ENCODE measurements around the gene DPF3.

Gene DPF3

DNA sequence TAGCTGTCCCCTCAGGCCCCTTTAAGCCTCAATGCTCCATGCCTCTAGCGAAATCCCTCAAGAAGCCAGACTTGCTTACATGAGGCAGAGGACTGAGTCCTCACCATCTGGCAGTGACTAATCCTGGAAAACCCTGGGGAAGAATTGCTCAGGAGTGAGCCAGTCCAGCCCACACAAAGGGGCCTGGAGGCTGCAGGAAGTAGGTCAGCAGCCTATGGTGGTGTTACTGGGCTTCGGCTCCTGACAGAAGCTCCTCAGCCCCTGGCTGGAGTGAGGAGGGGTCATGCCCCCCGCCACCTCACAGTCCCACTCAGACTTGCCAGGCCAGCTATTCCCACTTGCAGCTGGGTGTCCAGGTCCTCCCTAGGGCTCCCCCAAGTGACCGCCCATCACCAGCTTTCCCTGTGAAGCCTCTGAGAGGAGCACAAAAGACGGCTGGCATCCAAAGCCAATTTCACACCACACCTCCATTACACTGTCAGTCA is 250.5 kb downstream of the DPF3 start:
- H3K27ac ChIP-seq (ENCODE audit: low read depth, low read length): no peak overlapping the region
- no peaks in the 10 kb centered on the region for H3K4me1 ChIP-seq (ENCODE audit: control insufficient read depth, low read length)

DNA sequence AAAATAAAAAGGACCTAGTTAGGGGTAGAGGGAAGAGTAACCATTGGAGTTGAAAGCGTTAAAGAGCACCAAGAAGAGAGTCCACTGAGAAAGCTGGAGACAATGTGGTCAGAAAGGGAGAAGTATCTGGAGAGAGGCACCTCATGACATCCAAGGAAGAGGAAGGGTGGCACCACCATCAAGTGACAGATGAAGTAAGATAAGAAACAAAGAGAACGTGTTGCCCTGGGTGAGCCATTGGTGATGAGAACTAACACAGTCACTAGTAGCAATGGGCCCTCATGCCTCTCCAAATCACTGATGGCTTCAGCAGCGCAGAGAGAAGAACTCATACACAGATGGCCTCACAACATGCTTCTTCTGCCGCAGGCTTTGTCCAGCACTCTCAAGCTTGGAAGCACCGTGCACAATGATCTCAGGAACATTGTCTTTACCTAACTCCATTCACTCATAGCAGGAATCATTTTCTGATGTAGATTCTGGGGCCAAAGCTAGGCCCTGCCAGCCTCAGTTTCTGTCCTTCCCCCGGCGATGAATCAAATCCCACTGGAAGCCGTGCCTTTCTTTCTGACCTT is 252.9 kb downstream of the DPF3 start:
- no peaks in the 10 kb centered on the region for H3K9me3 ChIP-seq (ENCODE audit: control insufficient read depth, insufficient read depth, low read length)
- H3K36me3 ChIP-seq (ENCODE audit: control insufficient read depth, low read length): no peaks in the 10 kb centered on the region
- no peaks in the 10 kb centered on the region for H3F3A ChIP-seq (ENCODE audit: control insufficient read depth, insufficient read depth)
- no peak overlapping the region for H3K4me2 ChIP-seq (ENCODE audit: low read length)
- no peaks in the 10 kb centered on the region for H3K4me1 ChIP-seq (ENCODE audit: control insufficient read depth, low read length)
- no peaks in the 10 kb centered on the region for H3K9me2 ChIP-seq (replicated peaks; ENCODE audit: control insufficient read depth, low read length)
- no peak overlapping the region for H3K27ac ChIP-seq (ENCODE audit: low read depth, low read length)
- TF ChIP-seq CTCF (IDR thresholded peaks at IDR 0.05; ENCODE audit: low read depth, low read length, poor library complexity, severe bottlenecking) (no peak), EZH2phosphoT487 (IDR thresholded peaks at IDR 0.05; ENCODE audit: borderline replicate concordance, low read length) (no peak)
- no peaks in the 10 kb centered on the region for H3K79me2 ChIP-seq (ENCODE audit: control insufficient read depth, low read length)
- no peaks in the 10 kb centered on the region for H3K27me3 ChIP-seq (ENCODE audit: control insufficient read depth, low read length)
- no peaks in the 10 kb centered on the region for H4K20me1 ChIP-seq (ENCODE audit: control insufficient read depth, insufficient read depth, low read depth, low read length)
- H3K4me3 ChIP-seq (ENCODE audit: low read length): no peak overlapping the region

More for the DNA sequence above, 250.5 kb downstream of the DPF3 start:
- Histone ChIP-seq H4K20me1 (ENCODE audit: control insufficient read depth, insufficient read depth, low read depth, low read length) (no peaks in the 10 kb centered on the region), H3K36me3 (ENCODE audit: control insufficient read depth, low read length) (no peaks in the 10 kb centered on the region), H3K4me3 (ENCODE audit: low read length) (no peak overlapping the region), H3K4me2 (ENCODE audit: low read length) (no peak overlapping the region), H3K9me3 (ENCODE audit: control insufficient read depth, insufficient read depth, low read length) (no peaks in the 10 kb centered on the region), H3K79me2 (ENCODE audit: control insufficient read depth, low read length) (no peaks in the 10 kb centered on the region), H3K9me2 (replicated peaks; ENCODE audit: control insufficient read depth, low read length) (no peaks in the 10 kb centered on the region), H3F3A (ENCODE audit: control insufficient read depth, insufficient read depth) (no peaks in the 10 kb centered on the region), H3K27me3 (ENCODE audit: control insufficient read depth, low read length) (no peaks in the 10 kb centered on the region)
- no peak for TF ChIP-seq EZH2phosphoT487 (IDR thresholded peaks at IDR 0.05; ENCODE audit: borderline replicate concordance, low read length)

GRCh38 chr14:72638021-72638420 is 255.9 kb downstream of the DPF3 start:
- Histone ChIP-seq H3F3A (ENCODE audit: control insufficient read depth, insufficient read depth) (no peaks in the 10 kb centered on the region), H3K27ac (ENCODE audit: low read depth, low read length) (no peak overlapping the region), H3K9me3 (ENCODE audit: control insufficient read depth, insufficient read depth, low read length) (no peaks in the 10 kb centered on the region), H3K79me2 (ENCODE audit: control insufficient read depth, low read length) (no peaks in the 10 kb centered on the region), H3K4me2 (ENCODE audit: low read length) (no peak overlapping the region), H3K9me2 (replicated peaks; ENCODE audit: control insufficient read depth, low read length) (no peaks in the 10 kb centered on the region), H3K36me3 (ENCODE audit: control insufficient read depth, low read length) (no peaks in the 10 kb centered on the region), H4K20me1 (ENCODE audit: control insufficient read depth, insufficient read depth, low read depth, low read length) (no peaks in the 10 kb centered on the region), H3K27me3 (ENCODE audit: control insufficient read depth, low read length) (peaks cover 3% of the 10 kb centered on the region; the same call in 1 of the 2 replicates), H3K4me3 (ENCODE audit: low read length) (no peak overlapping the region), H3K4me1 (ENCODE audit: control insufficient read depth, low read length) (no peaks in the 10 kb centered on the region)
- TF ChIP-seq CTCF (IDR thresholded peaks at IDR 0.05; ENCODE audit: low read depth, low read length, poor library complexity, severe bottlenecking) (no peak), EZH2phosphoT487 (IDR thresholded peaks at IDR 0.05; ENCODE audit: borderline replicate concordance, low read length) (no peak)

DNA sequence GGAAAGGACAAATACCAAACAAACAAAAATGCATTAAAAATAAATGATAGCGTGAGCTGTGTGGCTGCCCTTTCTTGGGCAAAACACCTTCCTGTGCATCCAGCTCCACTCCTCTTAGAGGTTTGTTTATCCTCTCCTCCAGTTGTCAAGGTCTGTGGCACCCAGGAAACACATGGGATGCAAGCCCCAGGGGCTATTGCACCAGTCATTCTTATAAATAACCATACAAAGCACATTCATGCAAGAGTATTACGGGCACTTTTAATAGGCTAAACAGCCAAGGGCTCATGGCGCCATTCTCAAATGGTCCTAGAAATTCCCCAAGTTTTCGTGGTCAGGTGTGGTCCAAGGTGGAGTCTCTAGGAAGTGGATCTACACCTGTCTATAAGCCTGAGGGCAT is 257.0 kb downstream of the DPF3 start:
- H3F3A ChIP-seq (ENCODE audit: control insufficient read depth, insufficient read depth): no peaks in the 10 kb centered on the region
- H3K79me2 ChIP-seq (ENCODE audit: control insufficient read depth, low read length): no peaks in the 10 kb centered on the region
- H3K4me2 ChIP-seq (ENCODE audit: low read length): no peak overlapping the region
- H3K27me3 ChIP-seq (ENCODE audit: control insufficient read depth, low read length): peaks cover 5% of the 10 kb centered on the region; the same call in 1 of the 2 replicates
- H4K20me1 ChIP-seq (ENCODE audit: control insufficient read depth, insufficient read depth, low read depth, low read length): no peaks in the 10 kb centered on the region
- no peak for TF ChIP-seq CTCF (IDR thresholded peaks at IDR 0.05; ENCODE audit: low read depth, low read length, poor library complexity, severe bottlenecking)
- TF ChIP-seq EZH2phosphoT487 (IDR thresholded peaks at IDR 0.05; ENCODE audit: borderline replicate concordance, low read length): no peak
- H3K9me3 ChIP-seq (ENCODE audit: control insufficient read depth, insufficient read depth, low read length): no peaks in the 10 kb centered on the region
- H3K4me3 ChIP-seq (ENCODE audit: low read length): no peak overlapping the region
- no peaks in the 10 kb centered on the region for H3K4me1 ChIP-seq (ENCODE audit: control insufficient read depth, low read length)
- H3K27ac ChIP-seq (ENCODE audit: low read depth, low read length): no peak overlapping the region
- no peaks in the 10 kb centered on the region for H3K36me3 ChIP-seq (ENCODE audit: control insufficient read depth, low read length)
- H3K9me2 ChIP-seq (replicated peaks; ENCODE audit: control insufficient read depth, low read length): no peaks in the 10 kb centered on the region
